Endometrium (tissue), 2 donors: ENCODE data around the gene GALT.

Source experiments
- FAIRE-seq: peaks from 2 replicates; lab custom pipeline; 2012; peaks lifted over from hg19 to GRCh38; lab: Jason Lieb, UNC
- donor health status: control.
- donor health status: control.

The GALT gene

GRCh38 chr9:34684145-34684544 is 37.7 kb downstream of the GALT start:
- FAIRE-seq = no peak

GRCh38 chr9:34684816-34685215 is 38.3 kb downstream of the GALT start:
- no peak for FAIRE-seq

GRCh38 chr9:34685591-34685990 is 39.1 kb downstream of the GALT start:
- FAIRE-seq = no peak

GRCh38 chr9:34686231-34686630 is 39.8 kb downstream of the GALT start:
- FAIRE-seq = no peak

GRCh38 chr9:34686732-34687131 is 40.3 kb downstream of the GALT start:
- FAIRE-seq = no peak

- FAIRE-seq = no peak
Measured at GRCh38 chr9:34687276-34688030, 41.0 kb downstream of the GALT start.

GRCh38 chr9:34688329-34689115 is 42.0 kb downstream of the GALT start:
- FAIRE-seq = no peak

- no peak for FAIRE-seq
Measured at GRCh38 chr9:34689116-34689470, 42.6 kb downstream of the GALT start.

- FAIRE-seq = no peak
Measured at GRCh38 chr9:34689512-34689911, 43.0 kb downstream of the GALT start.

GRCh38 chr9:34690983-34691935 is 44.8 kb downstream of the GALT start, which contains the start of gene CCL19:
Gene CCL19 (minus strand): TSS chr9:34691276. CDS start chr9:34691139, 137 bp downstream.
- FAIRE-seq = no peak

GRCh38 chr9:34691936-34692315 is 45.5 kb downstream of the GALT start:
- FAIRE-seq = no peak

GRCh38 chr9:34693560-34693959 is 47.1 kb downstream of the GALT start:
- FAIRE-seq = no peak

- no peak for FAIRE-seq
Measured at GRCh38 chr9:34694811-34695210, 48.3 kb downstream of the GALT start.
